Loucy (cell line): ENCODE measurements around the gene FAM181B.

Source experiments
- H2AFZ ChIP-seq: fragments of 200-600 bp; sonication (generic); 2 replicates; pipeline ENCODE4 v1.6.0; 2016; ENCODE audit warnings: antibody characterized with exemption, mild to moderate bottlenecking, low read length, moderate library complexity
- H3F3A ChIP-seq: fragments of 200-600 bp; 2 replicates; pipeline ENCODE4 v1.6.0; 2016; ENCODE audit warnings: antibody characterized with exemption, low read depth, mild to moderate bottlenecking
- H3K27me3 ChIP-seq: fragments of 200-600 bp; sonication (generic); 2 replicates; pipeline ENCODE4 v1.6.1; 2014; ENCODE audit warnings: low read length, mild to moderate bottlenecking; ENCODE audit not compliant: insufficient read depth, poor library complexity, severe bottlenecking
- H3K36me3 ChIP-seq: fragments of 200-600 bp; sonication (generic); 2 replicates; pipeline ENCODE4 v1.6.1; 2016; ENCODE audit warnings: low read length; ENCODE audit not compliant: insufficient read depth
- H3K4me1 ChIP-seq: fragments of 200-600 bp; sonication (generic); 2 replicates; pipeline ENCODE4 v1.5.1; 2014; ENCODE audit warnings: low read length, mild to moderate bottlenecking; ENCODE audit not compliant: insufficient read depth, poor library complexity, severe bottlenecking
- H3K4me2 ChIP-seq: fragments of 200-600 bp; sonication (generic); 2 replicates; pipeline ENCODE4 v1.6.0; 2014; ENCODE audit warnings: antibody characterized with exemption, low read length, low read depth, mild to moderate bottlenecking; ENCODE audit not compliant: poor library complexity, severe bottlenecking
- H3K4me3 ChIP-seq: fragments of 200-600 bp; sonication (generic); 2 replicates; pipeline ENCODE4 v1.5.1; 2014; ENCODE audit warnings: low read length, mild to moderate bottlenecking, mixed read lengths; ENCODE audit not compliant: poor library complexity, severe bottlenecking
- H3K79me2 ChIP-seq: fragments of 200-600 bp; sonication (generic); 2 replicates; pipeline ENCODE4 v1.6.1; 2014; ENCODE audit warnings: low read length; ENCODE audit not compliant: insufficient read depth
- H3K9ac ChIP-seq: fragments of 200-600 bp; sonication (generic); 2 replicates; pipeline ENCODE4 v1.6.0; 2014; ENCODE audit warnings: mild to moderate bottlenecking, low read depth, low read length, moderate library complexity; ENCODE audit not compliant: poor library complexity, severe bottlenecking
- H3K9me2 ChIP-seq: fragments of 200-600 bp; sonication (generic); replicated peaks from 2 replicates; pipeline ENCODE4 v1.6.1; 2016; ENCODE audit warnings: low read depth, low read length, mixed read lengths
- H3K9me3 ChIP-seq: fragments of 200-600 bp; sonication (generic); 2 replicates; pipeline ENCODE4 v1.6.1; 2014; ENCODE audit warnings: mild to moderate bottlenecking, antibody characterized with exemption, low read length, low read depth; ENCODE audit not compliant: insufficient read depth
- H4K20me1 ChIP-seq: fragments of 200-600 bp; sonication (generic); 2 replicates; pipeline ENCODE4 v1.6.0; 2014; ENCODE audit warnings: antibody characterized with exemption, low read length, mild to moderate bottlenecking; ENCODE audit not compliant: insufficient read depth, poor library complexity, severe bottlenecking
- CTCF ChIP-seq: fragments of 200-600 bp; sonication (generic); conservative IDR thresholded peaks from 2 replicates; pipeline ENCODE4 v1.5.1; 2014; ENCODE audit warnings: mild to moderate bottlenecking, antibody characterized with exemption, low read length
- EZH2phosphoT487 ChIP-seq: fragments of 200-600 bp; IDR thresholded peaks from 2 replicates; pipeline ENCODE4 v1.6.1; 2018; ENCODE audit warnings: antibody characterized with exemption, mild to moderate bottlenecking, moderate library complexity, borderline replicate concordance

FAM181B gene

GRCh38 chr11:82771781-82772180 is 38.1 kb upstream of the FAM181B start:
- Histone ChIP-seq H3K4me1 (no peaks in the 10 kb centered on the region), H3F3A (no peaks in the 10 kb centered on the region), H2AFZ (no peak overlapping the region), H3K27me3 (no peaks in the 10 kb centered on the region), H4K20me1 (no peaks in the 10 kb centered on the region), H3K9ac (no peak overlapping the region), H3K9me3 (no peaks in the 10 kb centered on the region), H3K4me3 (no peak overlapping the region), H3K79me2 (no peaks in the 10 kb centered on the region), H3K36me3 (no peaks in the 10 kb centered on the region), H3K4me2 (no peak overlapping the region), H3K9me2 (no peaks in the 10 kb centered on the region)
- TF ChIP-seq EZH2phosphoT487: no peak
- TF ChIP-seq CTCF: no peak

- H3F3A ChIP-seq: no peaks in the 10 kb centered on the region
- no peaks in the 10 kb centered on the region for H3K79me2 ChIP-seq
- TF ChIP-seq CTCF (no peak), EZH2phosphoT487 (no peak)
- H3K4me1 ChIP-seq: no peaks in the 10 kb centered on the region
- H3K4me2 ChIP-seq: no peak overlapping the region
- H2AFZ ChIP-seq: no peak overlapping the region; the same call in 1 of the 2 replicates
- no peaks in the 10 kb centered on the region for H4K20me1 ChIP-seq
- no peaks in the 10 kb centered on the region for H3K9me2 ChIP-seq
- H3K9me3 ChIP-seq: no peaks in the 10 kb centered on the region
- H3K4me3 ChIP-seq: no peak overlapping the region
- no peaks in the 10 kb centered on the region for H3K36me3 ChIP-seq
- H3K9ac ChIP-seq: no peak overlapping the region
- no peaks in the 10 kb centered on the region for H3K27me3 ChIP-seq
These were observed 33.5 kb upstream of the FAM181B start for GRCh38 chr11:82767123-82767522.

GRCh38 chr11:82765466-82766034 is 31.9 kb upstream of the FAM181B start:
- no peaks in the 10 kb centered on the region for H3K36me3 ChIP-seq
- no peak overlapping the region for H3K9ac ChIP-seq
- no peaks in the 10 kb centered on the region for H4K20me1 ChIP-seq
- H3K4me2 ChIP-seq: no peak overlapping the region
- no peaks in the 10 kb centered on the region for H3F3A ChIP-seq
- H3K79me2 ChIP-seq: no peaks in the 10 kb centered on the region
- TF ChIP-seq EZH2phosphoT487: no peak
- no peak for TF ChIP-seq CTCF
- H2AFZ ChIP-seq: no peak overlapping the region
- no peaks in the 10 kb centered on the region for H3K9me3 ChIP-seq
- H3K27me3 ChIP-seq: no peaks in the 10 kb centered on the region
- H3K9me2 ChIP-seq: no peaks in the 10 kb centered on the region
- no peaks in the 10 kb centered on the region for H3K4me1 ChIP-seq
- H3K4me3 ChIP-seq: no peak overlapping the region
